ENCODE results near the gene TSPAN4. TPM values are rescaled to one million over a fixed set of nuclear protein-coding genes. Genes with fewer than 3 reads are reported as not detected.
A peak's percentile ranks its signal among the peaks of the same experiment; 100 is the strongest.

The TSPAN4 gene
- total and polyA plus RNA-seq, 9 of the 15 experiments (the other 6 are each of a cell fraction or from before 2014, with no cell fraction given): 0.07 to 31.0 (median 15.7) TPM

DNA sequence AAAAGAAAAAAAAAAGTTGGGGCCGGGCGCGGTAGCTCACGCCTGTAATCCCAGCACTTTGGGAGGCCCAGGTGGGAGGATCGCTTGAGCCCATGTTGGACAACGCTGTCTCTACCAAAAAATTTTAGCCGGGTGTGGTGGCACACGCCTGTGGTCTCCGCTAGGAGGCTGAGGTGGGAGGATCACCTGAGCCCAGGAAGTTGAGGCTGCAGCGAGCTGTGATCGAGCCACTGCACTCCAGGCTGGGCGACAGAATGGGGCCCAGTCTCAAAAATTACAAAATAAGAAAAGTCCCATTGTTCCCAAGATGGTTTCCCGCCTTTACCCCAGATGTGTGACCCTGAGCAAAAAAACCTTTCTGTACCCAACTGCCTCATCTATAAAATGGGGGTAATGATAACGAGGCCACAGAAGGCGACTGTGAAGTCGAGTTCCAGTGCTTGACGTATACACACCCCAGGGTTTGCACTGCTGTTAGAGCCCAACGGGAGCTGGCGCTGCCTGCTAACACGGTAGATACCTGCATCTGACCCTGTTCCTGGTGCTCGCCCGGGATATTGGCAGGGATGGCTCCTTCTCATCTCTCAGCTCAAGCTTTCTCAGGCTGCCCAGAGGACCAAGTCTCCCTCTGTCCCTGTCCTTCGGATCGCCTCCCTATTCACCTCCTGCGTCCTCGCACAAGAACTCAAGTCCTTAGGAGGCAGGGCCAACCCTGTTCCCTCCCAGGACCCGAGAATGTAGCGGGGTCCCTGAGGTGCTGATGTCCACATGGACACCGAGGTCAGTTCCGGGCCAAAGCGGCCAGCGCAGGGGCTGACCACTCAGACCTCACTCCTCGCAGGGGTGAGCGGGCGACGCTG, 34.0 kb upstream of the TSPAN4 start:
- Histone ChIP-seq H3K27me3 (ENCODE audit: control insufficient read depth in 2 of 2, insufficient read depth in 2 of 2, low read length in 2 of 2) (no peaks in the 10 kb centered on the region), H2AFZ (ENCODE audit: low read depth, low read length) (peak overlapping the region; percentile 98), H3K9ac (ENCODE audit: insufficient read depth in 1 of 2, low read depth in 2 of 2, low read length in 2 of 2) (peak overlapping the region; percentile 94 to 98), H3K36me3 (ENCODE audit: control insufficient read depth, insufficient read depth, low read length) (peaks cover 37% of the 10 kb centered on the region), H3K9me3 (replicated peaks; ENCODE audit: control insufficient read depth, insufficient read depth, low read depth, low read length) (no peaks in the 10 kb centered on the region), H3K9me1 (ENCODE audit: control insufficient read depth, insufficient read depth, low read length) (no peaks in the 10 kb centered on the region), H4K20me1 (replicated peaks; ENCODE audit: control insufficient read depth, insufficient read depth, low read length) (peaks cover 24% of the 10 kb centered on the region), H3K79me2 (ENCODE audit: control insufficient read depth, insufficient read depth, low read length) (peaks cover 78% of the 10 kb centered on the region), H3K4me3 (peak overlapping the region; percentile 99), H3K4me1 (replicated peaks in 1 of 2; ENCODE audit: control insufficient read depth in 2 of 2, insufficient read depth in 2 of 2, low read length in 2 of 2) (peaks cover 24 to 69% of the 10 kb centered on the region in 2 experiments; a peak in 4 of 5 replicates), H3K27ac (ENCODE audit: extremely low read depth, low read depth, low read length) (peak overlapping the region; percentile 98), H3K4me2 (ENCODE audit: insufficient read depth, low read length) (peak overlapping the region; percentile 100)
- FAIRE-seq (peak; percentile 11), ATAC-seq (peak; percentile 70), DNase-seq (ENCODE audit: extremely low read depth in 1 of 4, low spot score in 3 of 4) (peak in 2 of 4 experiments; percentile 77 to 82)
- in situ Hi-C loops (cut with MboI) (no loop called here), intact Hi-C loops (cut with micrococcal nuclease) (loop anchor here (2.0 kb wide), 1 partner anchor 34 kb away; the partner anchor contains the start of genes POLR2L and TSPAN4)
- ChIA-PET POLR2A (interaction anchor here (0.6 to 4.3 kb wide), 19 partner anchors 8 to 1976 kb away, joined by 3 to 26 read pairs (median 5); partner anchors contain the start of genes HRAS, PNPLA2, POLR2L and TSPAN4), CTCF (ENCODE audit: low intra/inter-chr PET ratio) (interaction anchor here (0.6 kb wide), 1 partner anchor 130 kb away, joined by 3 read pairs; no protein-coding TSS in a partner anchor)
- BruUV-seq (replicated peaks): TSS peak; percentile 84
- under 1% methylated on average over 34 of the region's 36 CpGs for WGBS (ENCODE audit: insufficient coverage, low coverage, missing lambda C conversion rate)
- no peak; a peak in 1 of 4 replicates for TF ChIP-seq FOXK2 (conservative IDR thresholded peaks at IDR 0.05 in 1 of 2, IDR thresholded peaks at IDR 0.05 in 1 of 2; ENCODE audit: low read depth in 2 of 2)
- TF ChIP-seq FOXP1 (CRISPR knock-in tag; IDR thresholded peaks at IDR 0.05): no peak
- no peak for TF ChIP-seq MED1 (CRISPR knock-in tag; IDR thresholded peaks at IDR 0.05; ENCODE audit: borderline replicate concordance)
- no peak for TF ChIP-seq CBFA2T2 (conservative IDR thresholded peaks at IDR 0.05)
- TF ChIP-seq TAF15 (IDR thresholded peaks at IDR 0.05; ENCODE audit: low read depth, low read length): no peak
- TF ChIP-seq, protein P1, sequence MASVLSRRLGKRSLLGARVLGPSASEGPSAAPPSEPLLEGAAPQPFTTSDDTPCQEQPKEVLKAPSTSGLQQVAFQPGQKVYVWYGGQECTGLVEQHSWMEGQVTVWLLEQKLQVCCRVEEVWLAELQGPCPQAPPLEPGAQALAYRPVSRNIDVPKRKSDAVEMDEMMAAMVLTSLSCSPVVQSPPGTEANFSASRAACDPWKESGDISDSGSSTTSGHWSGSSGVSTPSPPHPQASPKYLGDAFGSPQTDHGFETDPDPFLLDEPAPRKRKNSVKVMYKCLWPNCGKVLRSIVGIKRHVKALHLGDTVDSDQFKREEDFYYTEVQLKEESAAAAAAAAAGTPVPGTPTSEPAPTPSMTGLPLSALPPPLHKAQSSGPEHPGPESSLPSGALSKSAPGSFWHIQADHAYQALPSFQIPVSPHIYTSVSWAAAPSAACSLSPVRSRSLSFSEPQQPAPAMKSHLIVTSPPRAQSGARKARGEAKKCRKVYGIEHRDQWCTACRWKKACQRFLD (CRISPR knock-in tag; IDR thresholded peaks at IDR 0.05): no peak
- TF ChIP-seq ZNF764 (CRISPR knock-in tag; IDR thresholded peaks at IDR 0.05; ENCODE audit: low read depth): no peak
- TF ChIP-seq, protein P2, sequence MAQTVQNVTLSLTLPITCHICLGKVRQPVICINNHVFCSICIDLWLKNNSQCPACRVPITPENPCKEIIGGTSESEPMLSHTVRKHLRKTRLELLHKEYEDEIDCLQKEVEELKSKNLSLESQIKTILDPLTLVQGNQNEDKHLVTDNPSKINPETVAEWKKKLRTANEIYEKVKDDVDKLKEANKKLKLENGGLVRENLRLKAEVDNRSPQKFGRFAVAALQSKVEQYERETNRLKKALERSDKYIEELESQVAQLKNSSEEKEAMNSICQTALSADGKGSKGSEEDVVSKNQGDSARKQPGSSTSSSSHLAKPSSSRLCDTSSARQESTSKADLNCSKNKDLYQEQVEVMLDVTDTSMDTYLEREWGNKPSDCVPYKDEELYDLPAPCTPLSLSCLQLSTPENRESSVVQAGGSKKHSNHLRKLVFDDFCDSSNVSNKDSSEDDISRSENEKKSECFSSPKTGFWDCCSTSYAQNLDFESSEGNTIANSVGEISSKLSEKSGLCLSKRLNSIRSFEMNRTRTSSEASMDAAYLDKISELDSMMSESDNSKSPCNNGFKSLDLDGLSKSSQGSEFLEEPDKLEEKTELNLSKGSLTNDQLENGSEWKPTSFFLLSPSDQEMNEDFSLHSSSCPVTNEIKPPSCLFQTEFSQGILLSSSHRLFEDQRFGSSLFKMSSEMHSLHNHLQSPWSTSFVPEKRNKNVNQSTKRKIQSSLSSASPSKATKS (CRISPR knock-in tag; IDR thresholded peaks at IDR 0.05): no peak
- no peak for TF ChIP-seq KLF16 (IDR thresholded peaks at IDR 0.05)
- TF ChIP-seq ETV1 (tag; conservative IDR thresholded peaks at IDR 0.05; ENCODE audit: low read depth): peak; percentile 30; the same call in 1 of the 2 replicates
- TF ChIP-seq, protein P3, sequence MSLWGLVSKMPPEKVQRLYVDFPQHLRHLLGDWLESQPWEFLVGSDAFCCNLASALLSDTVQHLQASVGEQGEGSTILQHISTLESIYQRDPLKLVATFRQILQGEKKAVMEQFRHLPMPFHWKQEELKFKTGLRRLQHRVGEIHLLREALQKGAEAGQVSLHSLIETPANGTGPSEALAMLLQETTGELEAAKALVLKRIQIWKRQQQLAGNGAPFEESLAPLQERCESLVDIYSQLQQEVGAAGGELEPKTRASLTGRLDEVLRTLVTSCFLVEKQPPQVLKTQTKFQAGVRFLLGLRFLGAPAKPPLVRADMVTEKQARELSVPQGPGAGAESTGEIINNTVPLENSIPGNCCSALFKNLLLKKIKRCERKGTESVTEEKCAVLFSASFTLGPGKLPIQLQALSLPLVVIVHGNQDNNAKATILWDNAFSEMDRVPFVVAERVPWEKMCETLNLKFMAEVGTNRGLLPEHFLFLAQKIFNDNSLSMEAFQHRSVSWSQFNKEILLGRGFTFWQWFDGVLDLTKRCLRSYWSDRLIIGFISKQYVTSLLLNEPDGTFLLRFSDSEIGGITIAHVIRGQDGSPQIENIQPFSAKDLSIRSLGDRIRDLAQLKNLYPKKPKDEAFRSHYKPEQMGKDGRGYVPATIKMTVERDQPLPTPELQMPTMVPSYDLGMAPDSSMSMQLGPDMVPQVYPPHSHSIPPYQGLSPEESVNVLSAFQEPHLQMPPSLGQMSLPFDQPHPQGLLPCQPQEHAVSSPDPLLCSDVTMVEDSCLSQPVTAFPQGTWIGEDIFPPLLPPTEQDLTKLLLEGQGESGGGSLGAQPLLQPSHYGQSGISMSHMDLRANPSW (CRISPR knock-in tag; IDR thresholded peaks at IDR 0.05): 0 out of 2 replicates have a peak, but pooled peaks have one; percentile 85
- TF ChIP-seq MYNN (IDR thresholded peaks at IDR 0.05): no peak
- no peak for TF ChIP-seq MYNN (CRISPR knock-in tag; IDR thresholded peaks at IDR 0.05)

All from K562 (cell line).